ENCODE results near the gene XKR8. TPM values are rescaled to one million over a fixed set of nuclear protein-coding genes. Genes with fewer than 3 reads are reported as not detected.

Gene XKR8
- total RNA-seq, 6 donors from 2014 or later = 3.1 to 13.5 (median 8.6) TPM

DNA sequence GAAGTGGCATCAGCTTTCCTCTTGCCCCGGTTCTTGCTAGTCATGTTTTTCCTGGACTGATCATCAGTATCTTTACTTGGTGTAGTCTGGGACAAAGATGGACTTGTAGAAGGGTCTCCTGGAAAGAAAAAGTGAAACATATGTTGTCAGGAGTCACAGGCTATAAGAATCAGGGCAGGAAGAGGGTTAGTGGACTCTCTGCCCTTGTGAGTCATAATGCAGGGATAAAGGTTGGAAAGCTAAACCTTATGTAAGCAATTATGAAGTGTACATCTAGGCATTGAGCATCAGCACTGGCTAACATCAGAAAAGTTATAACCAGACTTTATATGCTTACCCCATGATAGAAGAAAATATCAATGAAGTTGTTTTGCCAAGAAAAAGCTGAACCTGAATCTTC lies 51.2 kb downstream of the XKR8 start:
- WGBS, 2 donors = 93 to 96% methylated on average over 1 of the region's 1 CpG
- Histone ChIP-seq H3K9me3 (no peaks in the 10 kb centered on the region), H3K36me3 (peaks cover 17 to 63% (median 27%) of the 10 kb centered on the region in 4 donors), H3K27me3 (no peaks in the 10 kb centered on the region), H3K4me3 (no peak overlapping the region), H3K4me1 (no peaks in the 10 kb centered on the region), H3K27ac (no peak overlapping the region)
- TF ChIP-seq POLR2A (IDR thresholded peaks at IDR 0.05) = no peak
- TF ChIP-seq EP300 (IDR thresholded peaks at IDR 0.05) = no peak
- no peak for TF ChIP-seq POLR2AphosphoS5 (IDR thresholded peaks at IDR 0.05)
- TF ChIP-seq, protein P1, sequence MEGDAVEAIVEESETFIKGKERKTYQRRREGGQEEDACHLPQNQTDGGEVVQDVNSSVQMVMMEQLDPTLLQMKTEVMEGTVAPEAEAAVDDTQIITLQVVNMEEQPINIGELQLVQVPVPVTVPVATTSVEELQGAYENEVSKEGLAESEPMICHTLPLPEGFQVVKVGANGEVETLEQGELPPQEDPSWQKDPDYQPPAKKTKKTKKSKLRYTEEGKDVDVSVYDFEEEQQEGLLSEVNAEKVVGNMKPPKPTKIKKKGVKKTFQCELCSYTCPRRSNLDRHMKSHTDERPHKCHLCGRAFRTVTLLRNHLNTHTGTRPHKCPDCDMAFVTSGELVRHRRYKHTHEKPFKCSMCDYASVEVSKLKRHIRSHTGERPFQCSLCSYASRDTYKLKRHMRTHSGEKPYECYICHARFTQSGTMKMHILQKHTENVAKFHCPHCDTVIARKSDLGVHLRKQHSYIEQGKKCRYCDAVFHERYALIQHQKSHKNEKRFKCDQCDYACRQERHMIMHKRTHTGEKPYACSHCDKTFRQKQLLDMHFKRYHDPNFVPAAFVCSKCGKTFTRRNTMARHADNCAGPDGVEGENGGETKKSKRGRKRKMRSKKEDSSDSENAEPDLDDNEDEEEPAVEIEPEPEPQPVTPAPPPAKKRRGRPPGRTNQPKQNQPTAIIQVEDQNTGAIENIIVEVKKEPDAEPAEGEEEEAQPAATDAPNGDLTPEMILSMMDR (IDR thresholded peaks at IDR 0.05) = no peak
- ATAC-seq (ENCODE audit: low FRiP score in 2 of 2) (no peak), DNase-seq (no peak)

Other genes starting within 250 kb of the XKR8 start
- 10 to 100 TPM; 10.9 to 50.3 (median 21.2) TPM for gene FAM76A, start 234.0 kb upstream of the XKR8 start, total RNA-seq
- gene STX12, start 186.8 kb upstream of the XKR8 start, total RNA-seq = 100 to 1,000 TPM in 2 of 6 donors, 10 to 100 TPM in 4; 47.1 to 107 (median 88.2) TPM
- gene PPP1R8, start 129.2 kb upstream of the XKR8 start, total RNA-seq = 10 to 100 TPM; 12.7 to 36.0 (median 29.9) TPM
- 100 to 1,000 TPM in 5 of 6 donors, 10 to 100 TPM in 1; 59.5 to 216 (median 130) TPM for gene THEMIS2, start 87.4 kb upstream of the XKR8 start, total RNA-seq
- gene RPA2, start 45.4 kb upstream of the XKR8 start, total RNA-seq = 10 to 100 TPM in 5 of 6 donors, 1 to 10 TPM in 1; 9.7 to 28.4 (median 19.0) TPM
- gene SMPDL3B, start 25.0 kb upstream of the XKR8 start, total RNA-seq = 10 to 100 TPM in 5 of 6 donors, 1 to 10 TPM in 1; 7.3 to 57.1 (median 27.2) TPM
- 10 to 100 TPM; 15.9 to 23.4 (median 22.0) TPM for gene EYA3, start 128.6 kb downstream of the XKR8 start, total RNA-seq
- 10 to 100 TPM; 10.5 to 42.3 (median 22.0) TPM for gene PTAFR, start 216.7 kb downstream of the XKR8 start, total RNA-seq